Midbrain (tissue), 1 donor: Measurements from ENCODE around the gene LRP10.
A peak's percentile ranks its signal among the peaks of the same experiment; 100 is the strongest.
"Not testable (repeated sequence)": the region's sequence is repeated elsewhere in the genome, so short reads cannot be mapped to it uniquely, and the experiment has no call there.

Experiments used
- DNase-seq: peaks from one replicate; lab custom pipeline; 2025; lab: John Stamatoyannopoulos, UW

The LRP10 gene

GRCh38 chr14:22871224-22872032, at the start of gene LRP10:
Gene LRP10, plus strand, starts transcription at chr14:22871740. Its CDS starts 564 bp downstream, at chr14:22872304.
- peak; percentile 90 for DNase-seq

- DNase-seq: no peak
Measured at GRCh38 chr14:22822016-22822570, 49.4 kb upstream of the LRP10 start.

- DNase-seq: peak; percentile 86
Measured at GRCh38 chr14:22822571-22823098, 48.9 kb upstream of the LRP10 start.

GRCh38 chr14:22824711-22825359, 46.7 kb upstream of the LRP10 start:
- no peak for DNase-seq

- not testable (repeated sequence) for DNase-seq
Measured at GRCh38 chr14:22829076-22829660, 42.4 kb upstream of the LRP10 start.

GRCh38 chr14:22829661-22830442, 41.7 kb upstream of the LRP10 start, which contains the start of gene MRPL52:
Gene MRPL52, plus strand, starts transcription at chr14:22829887. Its CDS starts 26 bp downstream, at chr14:22829913.
- peak; percentile 96 for DNase-seq

- DNase-seq: no peak
Measured at GRCh38 chr14:22830443-22831010, 41.0 kb upstream of the LRP10 start.

- no peak for DNase-seq
Measured at GRCh38 chr14:22835505-22835904, 36.0 kb upstream of the LRP10 start.

GRCh38 chr14:22836301-22837113, 35.0 kb upstream of the LRP10 start, which contains the start of gene MMP14:
Gene MMP14, plus strand, starts transcription at chr14:22836585. Its CDS starts 233 bp downstream, at chr14:22836818.
- peak; percentile 29 for DNase-seq

GRCh38 chr14:22837114-22837749, 34.3 kb upstream of the LRP10 start:
- DNase-seq: peak; percentile 25

- no peak for DNase-seq
Measured at GRCh38 chr14:22837750-22838538, 33.6 kb upstream of the LRP10 start.

- no peak for DNase-seq
Measured at GRCh38 chr14:22838631-22839041, 32.9 kb upstream of the LRP10 start.

GRCh38 chr14:22839159-22839779, 32.3 kb upstream of the LRP10 start:
- DNase-seq: no peak

GRCh38 chr14:22841311-22841710, 30.2 kb upstream of the LRP10 start:
- no peak for DNase-seq

- no peak for DNase-seq
Measured at GRCh38 chr14:22841769-22842168, 29.8 kb upstream of the LRP10 start.

- no peak for DNase-seq
Measured at GRCh38 chr14:22842211-22843122, 29.1 kb upstream of the LRP10 start.
